ENCODE measurements around the gene NR2C2.

NR2C2 gene

DNA sequence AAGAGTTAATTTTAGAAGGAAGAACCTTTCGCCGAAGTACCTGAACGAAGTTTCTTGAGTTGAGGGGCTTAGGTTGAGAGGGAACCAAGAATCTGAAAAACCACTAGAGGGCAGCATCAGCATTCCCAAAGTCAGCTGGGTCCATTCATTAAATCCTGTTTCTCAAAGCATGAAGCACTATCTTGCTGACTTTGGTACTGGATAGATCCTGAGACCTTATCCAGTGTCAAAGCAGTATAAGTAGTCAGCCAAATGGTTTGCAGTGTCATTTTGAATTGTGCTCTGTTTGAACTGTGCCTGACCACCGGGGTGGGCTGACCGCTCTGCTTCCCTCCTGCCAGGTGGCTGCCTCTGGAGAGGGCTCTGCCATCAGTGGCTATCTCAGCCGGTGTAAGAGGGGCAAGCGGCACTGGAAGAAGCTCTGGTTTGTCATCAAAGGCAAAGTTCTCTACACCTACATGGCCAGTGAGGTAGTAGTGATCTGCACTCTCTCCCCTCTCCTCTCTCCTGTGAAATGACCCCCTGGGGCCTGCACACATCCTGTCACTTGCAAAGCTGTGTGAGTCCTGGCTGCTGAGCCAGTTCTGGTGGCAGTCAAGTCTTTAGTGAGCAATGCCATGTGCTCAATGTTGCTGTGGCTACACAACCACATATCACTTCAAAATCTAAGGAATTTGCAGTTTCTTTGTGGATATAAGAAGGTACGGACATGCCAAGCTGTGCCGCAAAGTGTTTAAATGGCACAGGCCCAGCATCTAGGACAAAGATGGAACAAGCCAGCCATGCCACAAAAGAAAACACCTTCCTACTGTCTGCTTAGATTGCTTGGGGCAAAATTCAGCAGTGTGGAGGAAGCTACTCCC lies 21.4 kb upstream of the NR2C2 start:
- TF ChIP-seq, protein P1, sequence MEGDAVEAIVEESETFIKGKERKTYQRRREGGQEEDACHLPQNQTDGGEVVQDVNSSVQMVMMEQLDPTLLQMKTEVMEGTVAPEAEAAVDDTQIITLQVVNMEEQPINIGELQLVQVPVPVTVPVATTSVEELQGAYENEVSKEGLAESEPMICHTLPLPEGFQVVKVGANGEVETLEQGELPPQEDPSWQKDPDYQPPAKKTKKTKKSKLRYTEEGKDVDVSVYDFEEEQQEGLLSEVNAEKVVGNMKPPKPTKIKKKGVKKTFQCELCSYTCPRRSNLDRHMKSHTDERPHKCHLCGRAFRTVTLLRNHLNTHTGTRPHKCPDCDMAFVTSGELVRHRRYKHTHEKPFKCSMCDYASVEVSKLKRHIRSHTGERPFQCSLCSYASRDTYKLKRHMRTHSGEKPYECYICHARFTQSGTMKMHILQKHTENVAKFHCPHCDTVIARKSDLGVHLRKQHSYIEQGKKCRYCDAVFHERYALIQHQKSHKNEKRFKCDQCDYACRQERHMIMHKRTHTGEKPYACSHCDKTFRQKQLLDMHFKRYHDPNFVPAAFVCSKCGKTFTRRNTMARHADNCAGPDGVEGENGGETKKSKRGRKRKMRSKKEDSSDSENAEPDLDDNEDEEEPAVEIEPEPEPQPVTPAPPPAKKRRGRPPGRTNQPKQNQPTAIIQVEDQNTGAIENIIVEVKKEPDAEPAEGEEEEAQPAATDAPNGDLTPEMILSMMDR (IDR thresholded peaks at IDR 0.05; ENCODE audit: insufficient read depth, low read length, poor library complexity, severe bottlenecking), result peak; percentile 61
- H3K36me3 ChIP-seq (ENCODE audit: control insufficient read depth, insufficient read depth, low read length), result no peaks in the 10 kb centered on the region
- DNase-seq (ENCODE audit: extremely low read depth, insufficient read length), result peak; percentile 23
- no peak overlapping the region for H3K4me3 ChIP-seq (replicated peaks; ENCODE audit: low read depth, low read length)
- H3K27me3 ChIP-seq (replicated peaks; ENCODE audit: control insufficient read depth, insufficient read depth, low read length), result no peaks in the 10 kb centered on the region; the same call in 1 of the 2 replicates

DNA sequence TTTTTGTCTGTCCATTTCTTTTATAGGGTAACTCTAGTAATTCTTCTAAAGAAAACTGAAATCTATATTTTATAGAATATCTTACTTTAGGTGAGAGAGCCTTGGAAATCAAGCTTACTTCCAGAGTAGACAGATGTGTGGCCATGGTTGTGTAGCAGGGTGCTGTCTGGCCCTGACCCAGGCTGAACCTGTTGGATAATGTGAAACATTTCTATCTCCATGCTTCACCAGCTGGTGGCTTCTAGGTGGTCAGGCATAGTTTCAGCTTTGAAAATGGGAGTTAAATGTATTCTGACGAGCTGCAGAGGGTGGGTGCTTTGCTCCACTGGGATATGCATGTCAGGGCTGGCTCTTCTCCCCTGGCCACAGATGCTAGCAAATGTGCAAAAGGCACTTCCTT lies 20.8 kb upstream of the NR2C2 start:
- Histone ChIP-seq H3K36me3 (ENCODE audit: control insufficient read depth, insufficient read depth, low read length) (no peaks in the 10 kb centered on the region), H3K27me3 (replicated peaks; ENCODE audit: control insufficient read depth, insufficient read depth, low read length) (no peaks in the 10 kb centered on the region; the same call in 1 of the 2 replicates), H3K4me3 (replicated peaks; ENCODE audit: low read depth, low read length) (no peak overlapping the region)
- DNase-seq (ENCODE audit: extremely low read depth, insufficient read length), result no peak
- TF ChIP-seq, protein P1 (IDR thresholded peaks at IDR 0.05; ENCODE audit: insufficient read depth, low read length, poor library complexity, severe bottlenecking), result no peak

DNA sequence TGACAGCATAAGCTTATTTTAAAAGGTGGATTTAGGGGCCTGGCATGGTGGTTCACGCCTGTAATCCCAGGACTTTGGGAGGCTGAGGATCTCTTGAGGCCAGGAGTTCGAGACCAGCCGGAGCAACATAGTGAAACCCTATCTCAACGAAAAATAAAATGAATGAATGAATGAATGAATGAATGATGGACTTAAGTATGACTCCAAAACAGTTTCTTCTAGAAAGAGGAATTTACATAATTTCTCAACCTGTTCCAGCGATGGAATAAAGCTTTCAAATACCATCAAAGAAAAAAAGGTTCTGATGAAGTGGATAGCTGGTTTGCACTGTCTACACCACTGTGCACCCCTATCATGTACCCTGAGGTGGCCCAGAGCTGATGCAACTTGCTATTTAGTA lies 20.1 kb upstream of the NR2C2 start:
- H3K4me3 ChIP-seq (replicated peaks; ENCODE audit: low read depth, low read length), result no peak overlapping the region
- no peaks in the 10 kb centered on the region; the same call in 1 of the 2 replicates for H3K27me3 ChIP-seq (replicated peaks; ENCODE audit: control insufficient read depth, insufficient read depth, low read length)
- no peaks in the 10 kb centered on the region for H3K36me3 ChIP-seq (ENCODE audit: control insufficient read depth, insufficient read depth, low read length)
- no peak for DNase-seq (ENCODE audit: extremely low read depth, insufficient read length)
- TF ChIP-seq, protein P1 (IDR thresholded peaks at IDR 0.05; ENCODE audit: insufficient read depth, low read length, poor library complexity, severe bottlenecking), result no peak

DNA sequence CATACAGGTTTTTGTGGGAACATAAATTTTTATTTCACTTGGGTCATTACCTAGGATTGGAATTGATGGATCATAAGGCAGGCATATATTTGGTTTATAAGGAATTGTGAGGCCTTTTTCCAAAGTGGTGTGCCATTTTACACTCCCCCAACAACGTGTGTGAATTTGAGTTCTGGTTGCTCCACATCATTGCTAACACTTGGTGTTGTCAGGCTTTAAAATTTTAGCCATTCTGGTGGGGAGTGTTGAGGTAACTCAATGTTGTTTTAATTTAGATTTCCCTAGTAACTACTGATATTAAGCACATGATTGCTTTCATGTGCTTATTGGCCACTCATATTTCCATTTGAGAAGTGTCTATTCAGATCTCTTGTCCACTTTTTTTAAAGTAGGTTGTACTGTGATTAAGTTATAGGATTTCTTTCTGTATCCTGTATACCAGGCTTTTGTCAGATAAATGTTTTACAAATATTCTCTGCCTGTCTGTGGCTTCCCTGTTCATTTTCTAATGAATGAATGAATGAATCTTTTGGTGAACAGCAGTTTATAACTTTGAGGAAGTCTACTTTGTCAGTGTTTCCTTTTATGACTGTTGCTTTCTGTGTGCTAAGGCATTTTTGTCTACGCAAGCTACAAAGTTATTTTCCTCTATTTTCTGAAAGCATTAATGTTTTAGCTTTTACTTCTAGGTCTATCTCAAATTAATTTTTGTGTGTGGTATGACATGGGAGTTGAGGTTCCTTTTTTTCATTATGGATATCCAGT lies 17.9 kb upstream of the NR2C2 start:
- no peaks in the 10 kb centered on the region for H3K27me3 ChIP-seq (replicated peaks; ENCODE audit: control insufficient read depth, insufficient read depth, low read length)
- DNase-seq (ENCODE audit: extremely low read depth, insufficient read length), result no peak
- TF ChIP-seq, protein P1 (IDR thresholded peaks at IDR 0.05; ENCODE audit: insufficient read depth, low read length, poor library complexity, severe bottlenecking), result no peak
- H3K36me3 ChIP-seq (ENCODE audit: control insufficient read depth, insufficient read depth, low read length), result no peaks in the 10 kb centered on the region
- no peak overlapping the region for H3K4me3 ChIP-seq (replicated peaks; ENCODE audit: low read depth, low read length)

DNA sequence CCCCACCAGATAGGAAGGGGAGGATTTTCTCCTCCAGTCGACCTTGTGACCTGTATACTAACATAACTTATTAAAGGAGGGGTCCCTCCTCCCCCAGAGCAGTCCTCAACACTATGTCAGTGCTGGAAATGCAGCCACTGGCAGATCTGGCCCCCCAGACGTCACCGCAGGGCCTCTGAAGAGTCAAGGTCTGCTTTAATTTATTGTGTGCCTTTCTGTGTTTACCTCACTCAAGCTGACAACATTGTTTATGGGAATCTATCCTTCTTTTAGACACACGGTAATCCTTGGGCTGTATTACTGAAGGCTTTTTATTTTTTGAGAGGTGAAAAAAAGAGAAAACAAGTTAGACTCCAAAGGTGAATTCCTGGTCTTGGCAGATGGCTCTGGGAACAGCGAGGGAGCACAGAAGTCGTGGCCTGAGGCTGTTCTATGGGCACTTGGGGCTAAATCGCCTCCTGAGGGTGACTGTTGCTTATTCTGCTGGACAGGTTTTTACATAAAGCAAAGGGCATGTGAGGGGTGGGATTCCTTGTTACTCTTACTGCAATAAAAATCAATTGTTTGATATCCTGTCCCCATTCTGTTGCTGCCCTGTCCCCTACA lies 13.5 kb upstream of the NR2C2 start:
- DNase-seq (ENCODE audit: extremely low read depth, insufficient read length), result no peak
- no peak overlapping the region for H3K4me3 ChIP-seq (replicated peaks; ENCODE audit: low read depth, low read length)
- no peaks in the 10 kb centered on the region for H3K27me3 ChIP-seq (replicated peaks; ENCODE audit: control insufficient read depth, insufficient read depth, low read length)
- TF ChIP-seq, protein P1 (IDR thresholded peaks at IDR 0.05; ENCODE audit: insufficient read depth, low read length, poor library complexity, severe bottlenecking), result no peak
- H3K36me3 ChIP-seq (ENCODE audit: control insufficient read depth, insufficient read depth, low read length), result no peaks in the 10 kb centered on the region

Measured in GM06990 (cell line).